Hematopoietic multipotent progenitor cell treated with erythropoietin and hydrocortisone succinate and interleukin-3 and kit ligand, for 15 days (in vitro differentiated cells): ENCODE data around the gene HOXA3.

Source experiments
- DNase-seq: peaks from one replicate; pipeline ENCODE4 v3.0.0-alpha.2; 2015; ENCODE audit warnings: low spot score

Gene HOXA3

GRCh38 chr7:27189295-27189996 is 37.1 kb upstream of the HOXA3 start:
- DNase-seq, result no peak

GRCh38 chr7:27188386-27189294 is 36.3 kb upstream of the HOXA3 start:
- DNase-seq, result no peak

- DNase-seq, result no peak
These were observed 35.3 kb upstream of the HOXA3 start for GRCh38 chr7:27187475-27188385.

- DNase-seq, result no peak
These were observed 34.5 kb upstream of the HOXA3 start for GRCh38 chr7:27186668-27187474.

- no peak for DNase-seq
These were observed 33.7 kb upstream of the HOXA3 start for GRCh38 chr7:27185854-27186667.

- no peak for DNase-seq
These were observed 32.9 kb upstream of the HOXA3 start, which contains the start of gene HOXA11 for GRCh38 chr7:27185013-27185853. Gene HOXA11 (minus strand): TSS chr7:27185232. CDS start chr7:27185144, 88 bp downstream.

GRCh38 chr7:27184337-27185012 is 32.1 kb upstream of the HOXA3 start:
- no peak for DNase-seq

- DNase-seq, result no peak
These were observed 31.4 kb upstream of the HOXA3 start for GRCh38 chr7:27183682-27184336.

- DNase-seq, result no peak
These were observed 30.7 kb upstream of the HOXA3 start for GRCh38 chr7:27182861-27183681.

GRCh38 chr7:27182285-27182841 is 30.0 kb upstream of the HOXA3 start:
- DNase-seq, result no peak

GRCh38 chr7:27181795-27182275 is 29.5 kb upstream of the HOXA3 start:
- DNase-seq, result no peak

- DNase-seq, result no peak
These were observed 28.3 kb upstream of the HOXA3 start for GRCh38 chr7:27180431-27181420.

- DNase-seq, result peak; percentile 42
These were observed 27.4 kb upstream of the HOXA3 start for GRCh38 chr7:27179503-27180430.

- no peak for DNase-seq
These were observed 26.6 kb upstream of the HOXA3 start for GRCh38 chr7:27179030-27179429.

- DNase-seq, result no peak
These were observed 26.0 kb upstream of the HOXA3 start for GRCh38 chr7:27178366-27178765.
